ENCODE results near the gene TMEM143. TPM values are rescaled to one million over a fixed set of nuclear protein-coding genes. Genes with fewer than 3 reads are reported as not detected.
A peak's percentile ranks its signal among the peaks of the same experiment; 100 is the strongest.

Gene TMEM143
- polyA plus RNA-seq, 3 donors = 1.7 to 11.9 (median 2.1) TPM

DNA sequence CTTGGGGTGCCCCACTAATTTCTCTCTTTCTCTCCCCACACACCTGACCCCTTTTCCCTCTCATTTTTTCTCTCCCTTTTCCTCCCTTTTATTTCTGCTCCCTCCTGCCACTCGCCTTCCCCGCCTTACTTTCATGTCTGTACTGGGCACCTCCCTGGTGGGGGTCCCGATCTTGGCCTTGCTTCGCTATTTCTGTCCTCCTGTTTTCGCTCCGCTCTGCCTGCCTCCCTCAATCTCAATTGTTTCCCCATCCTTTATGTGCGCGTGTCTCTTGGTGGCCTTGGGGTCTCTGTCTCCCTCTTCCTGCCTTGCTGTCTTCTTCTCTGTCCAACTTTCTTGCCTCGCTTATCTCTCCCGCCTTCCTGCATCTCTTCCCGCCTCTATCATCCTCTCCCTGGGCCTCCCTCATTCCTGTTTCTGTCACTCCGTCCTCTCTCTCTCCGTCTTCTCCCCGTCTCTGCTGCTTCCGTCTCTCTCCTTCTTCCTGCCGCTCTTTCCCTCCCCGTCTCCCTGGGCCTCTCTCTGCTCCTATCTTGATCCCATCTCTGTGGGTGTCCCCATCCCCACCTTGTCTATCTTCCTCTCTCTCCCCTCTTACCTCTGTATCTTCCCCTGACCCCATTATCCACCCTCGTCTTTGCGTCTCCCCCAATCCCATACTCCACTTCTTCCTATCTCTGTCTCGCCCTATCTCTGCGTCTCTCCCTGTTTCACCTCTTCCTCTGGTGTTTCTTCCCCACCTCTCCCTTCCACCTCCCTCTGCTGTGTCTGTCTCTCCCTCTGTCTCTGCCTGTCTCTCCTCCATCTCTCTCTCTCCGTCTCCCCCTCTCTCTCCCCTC lies 33.7 kb upstream of the TMEM143 start:
- H3K79me2 ChIP-seq (ENCODE audit: insufficient read depth, low read length) = no peaks in the 10 kb centered on the region
- 33% methylated on average over 22 of the region's 22 CpGs for WGBS (ENCODE audit: insufficient coverage)
- intact Hi-C loops (cut with micrococcal nuclease) = loop anchor here in 1 of 2 donors (10.0 kb wide), 1 partner anchor 47 kb away; the partner anchor contains the start of gene GRWD1
- H3K9me3 ChIP-seq (replicated peaks in 1 of 2; ENCODE audit: control insufficient read depth in 1 of 2, insufficient read depth in 1 of 2, low read length in 2 of 2) = peaks cover 4 to 15% of the 10 kb centered on the region in 2 donors
- H4K20me1 ChIP-seq (ENCODE audit: insufficient read depth, low read length) = no peaks in the 10 kb centered on the region
- no peaks in the 10 kb centered on the region for H3K36me3 ChIP-seq (replicated peaks in 1 of 2; ENCODE audit: control insufficient read depth in 1 of 2, insufficient read depth in 2 of 2, low read length in 2 of 2)
- H3K4me3 Mint-ChIP-seq = peak overlapping the region; percentile 94 to 95
- DNase-seq = no peak
- H3K4me1 Mint-ChIP-seq = peaks cover 41% of the 10 kb centered on the region
- H3K27me3 ChIP-seq (ENCODE audit: control insufficient read depth in 2 of 2, insufficient read depth in 2 of 2, low read length in 2 of 2) = peaks cover 47 to 56% of the 10 kb centered on the region in 2 donors
- peak overlapping the region; percentile 72 for H3K4me2 ChIP-seq (replicated peaks; ENCODE audit: extremely low read depth, low read length, poor library complexity, severe bottlenecking)
- peak overlapping the region; percentile 87 for H2AFZ ChIP-seq (ENCODE audit: insufficient read depth, low read depth, low read length, poor library complexity, severe bottlenecking)
- H3K4me1 ChIP-seq (ENCODE audit: control insufficient read depth in 1 of 2, insufficient read depth in 2 of 2, low read length in 2 of 2) = peaks cover 35 to 45% of the 10 kb centered on the region in 2 donors
- H3K4me3 ChIP-seq (replicated peaks in 1 of 3; ENCODE audit: low read depth in 2 of 3, low read length in 3 of 3) = peak overlapping the region; percentile 17 to 73 (median 36)
- H3K9ac ChIP-seq (ENCODE audit: insufficient read depth, low read length, poor library complexity, severe bottlenecking) = peak overlapping the region; percentile 19
- H3K27ac Mint-ChIP-seq = peak overlapping the region in 4 of 7 donors; percentile 9 to 82 (median 62)
- H3K27me3 Mint-ChIP-seq (ENCODE audit: low read depth in 3 of 3) = peaks cover 56 to 62% (median 59%) of the 10 kb centered on the region in 3 donors
- H3K9me3 Mint-ChIP-seq = peaks cover 4 to 46% (median 14%) of the 10 kb centered on the region in 7 donors
- H3K36me3 Mint-ChIP-seq = peaks cover 0 to 10% of the 10 kb centered on the region in 2 donors
- no peak overlapping the region for H3K27ac ChIP-seq (ENCODE audit: low read depth in 1 of 2, low read length in 2 of 2)
- TF ChIP-seq, protein P1, sequence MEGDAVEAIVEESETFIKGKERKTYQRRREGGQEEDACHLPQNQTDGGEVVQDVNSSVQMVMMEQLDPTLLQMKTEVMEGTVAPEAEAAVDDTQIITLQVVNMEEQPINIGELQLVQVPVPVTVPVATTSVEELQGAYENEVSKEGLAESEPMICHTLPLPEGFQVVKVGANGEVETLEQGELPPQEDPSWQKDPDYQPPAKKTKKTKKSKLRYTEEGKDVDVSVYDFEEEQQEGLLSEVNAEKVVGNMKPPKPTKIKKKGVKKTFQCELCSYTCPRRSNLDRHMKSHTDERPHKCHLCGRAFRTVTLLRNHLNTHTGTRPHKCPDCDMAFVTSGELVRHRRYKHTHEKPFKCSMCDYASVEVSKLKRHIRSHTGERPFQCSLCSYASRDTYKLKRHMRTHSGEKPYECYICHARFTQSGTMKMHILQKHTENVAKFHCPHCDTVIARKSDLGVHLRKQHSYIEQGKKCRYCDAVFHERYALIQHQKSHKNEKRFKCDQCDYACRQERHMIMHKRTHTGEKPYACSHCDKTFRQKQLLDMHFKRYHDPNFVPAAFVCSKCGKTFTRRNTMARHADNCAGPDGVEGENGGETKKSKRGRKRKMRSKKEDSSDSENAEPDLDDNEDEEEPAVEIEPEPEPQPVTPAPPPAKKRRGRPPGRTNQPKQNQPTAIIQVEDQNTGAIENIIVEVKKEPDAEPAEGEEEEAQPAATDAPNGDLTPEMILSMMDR (IDR thresholded peaks at IDR 0.05) = no peak

DNA sequence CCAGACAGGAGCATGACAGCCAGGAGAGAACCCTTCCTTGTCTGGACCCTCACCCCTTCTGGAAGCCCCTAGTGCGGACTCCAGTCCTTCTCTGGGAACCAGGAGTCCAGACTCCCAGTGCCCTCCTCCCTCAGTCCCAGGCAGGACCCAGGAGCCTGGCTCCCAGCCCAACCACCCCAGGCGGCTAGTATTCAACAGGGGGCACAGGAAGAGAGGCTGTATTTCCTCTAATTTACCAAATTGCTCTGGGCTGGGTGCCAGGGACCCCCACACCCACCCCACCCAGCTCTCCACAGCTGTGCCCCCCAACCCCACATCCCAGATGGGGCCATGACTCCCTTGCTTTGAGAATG lies 33.1 kb upstream of the TMEM143 start:
- Mint-ChIP-seq H3K4me1 (peaks cover 41% of the 10 kb centered on the region), H3K4me3 (peak overlapping the region in 1 of 2 donors; percentile 95), H3K9me3 (peaks cover 4 to 51% (median 14%) of the 10 kb centered on the region in 7 donors), H3K27ac (no peak overlapping the region), H3K36me3 (peaks cover 0 to 10% of the 10 kb centered on the region in 2 donors), H3K27me3 (ENCODE audit: low read depth in 3 of 3) (peaks cover 57 to 67% (median 66%) of the 10 kb centered on the region in 3 donors)
- Histone ChIP-seq H3K9me3 (replicated peaks in 1 of 2; ENCODE audit: control insufficient read depth in 1 of 2, insufficient read depth in 1 of 2, low read length in 2 of 2) (peaks cover 4 to 15% of the 10 kb centered on the region in 2 donors), H3K4me1 (ENCODE audit: control insufficient read depth in 1 of 2, insufficient read depth in 2 of 2, low read length in 2 of 2) (peaks cover 35 to 45% of the 10 kb centered on the region in 2 donors), H3K36me3 (replicated peaks in 1 of 2; ENCODE audit: control insufficient read depth in 1 of 2, insufficient read depth in 2 of 2, low read length in 2 of 2) (no peaks in the 10 kb centered on the region), H3K4me3 (replicated peaks in 1 of 3; ENCODE audit: low read depth in 2 of 3, low read length in 3 of 3) (no peak overlapping the region), H3K27ac (ENCODE audit: low read depth in 1 of 2, low read length in 2 of 2) (no peak overlapping the region), H3K27me3 (ENCODE audit: control insufficient read depth in 2 of 2, insufficient read depth in 2 of 2, low read length in 2 of 2) (peaks cover 48 to 59% of the 10 kb centered on the region in 2 donors), H3K79me2 (ENCODE audit: insufficient read depth, low read length) (no peaks in the 10 kb centered on the region), H4K20me1 (ENCODE audit: insufficient read depth, low read length) (no peaks in the 10 kb centered on the region), H2AFZ (ENCODE audit: insufficient read depth, low read depth, low read length, poor library complexity, severe bottlenecking) (no peak overlapping the region), H3K4me2 (replicated peaks; ENCODE audit: extremely low read depth, low read length, poor library complexity, severe bottlenecking) (no peak overlapping the region), H3K9ac (ENCODE audit: insufficient read depth, low read length, poor library complexity, severe bottlenecking) (no peak overlapping the region)
- intact Hi-C loops (cut with micrococcal nuclease) = loop anchor here in 1 of 2 donors (10.0 kb wide), 1 partner anchor 48 kb away; the partner anchor contains the start of gene GRWD1
- TF ChIP-seq, protein P1 (IDR thresholded peaks at IDR 0.05) = no peak
- WGBS (ENCODE audit: insufficient coverage) = no CpG with 5 or more reads among the region's 2 CpGs
- DNase-seq = no peak

Data from CD14-positive monocyte (primary cell).